EH (cell line): Measurements from ENCODE around the gene AIM2.
A peak's percentile ranks its signal among the peaks of the same experiment; 100 is the strongest.

Source experiments
- DNase-seq: peaks from one replicate; pipeline ENCODE4 v3.0.0-alpha.2; 2015; ENCODE audit warnings: low read depth

The AIM2 gene

DNA sequence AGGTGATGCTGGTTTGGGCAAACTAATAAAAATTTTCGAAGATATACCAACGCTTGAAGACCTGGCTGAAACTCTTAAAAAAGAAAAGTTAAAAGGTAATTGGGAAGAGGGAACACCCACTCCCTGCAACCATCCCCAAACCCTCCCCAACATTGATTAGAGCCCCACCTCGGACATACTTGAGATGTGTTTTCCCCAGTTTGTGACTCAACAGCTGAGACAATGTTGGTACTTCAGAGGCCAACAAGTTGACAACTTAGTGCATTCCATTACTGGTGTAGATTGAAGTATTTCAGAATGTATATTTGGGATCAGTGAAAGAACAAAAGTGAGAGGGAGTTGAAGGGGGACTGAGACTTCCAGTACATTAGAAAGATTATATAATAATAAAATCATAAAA, 61.7 kb downstream of the AIM2 start:
- no peak for DNase-seq

DNA sequence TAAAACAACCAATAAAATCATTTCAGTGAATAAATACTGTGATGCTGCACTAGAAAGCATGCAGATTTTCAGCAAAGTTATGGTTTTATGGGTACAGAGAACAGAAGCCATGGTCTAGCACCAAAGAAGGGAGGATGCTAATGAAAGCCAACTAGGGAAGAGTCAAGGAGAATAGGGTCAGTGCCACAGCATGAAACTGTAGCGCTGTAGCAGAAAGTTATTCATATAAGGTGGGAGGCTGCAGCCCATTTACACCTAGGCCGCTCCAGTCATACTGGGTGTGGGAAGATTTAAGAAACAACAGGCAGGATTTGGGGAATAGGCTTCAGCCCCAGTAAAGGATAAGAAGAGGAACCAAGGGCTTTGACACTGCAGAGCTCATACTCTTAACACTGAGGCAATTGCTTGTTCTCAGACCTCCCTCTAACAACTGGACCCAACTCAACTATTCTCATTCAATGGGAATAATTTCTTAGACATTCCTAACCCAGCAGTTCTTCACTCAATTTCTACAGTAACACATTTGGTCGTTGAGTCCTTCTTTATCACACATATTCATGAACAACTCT, 62.5 kb downstream of the AIM2 start:
- DNase-seq: no peak

DNA sequence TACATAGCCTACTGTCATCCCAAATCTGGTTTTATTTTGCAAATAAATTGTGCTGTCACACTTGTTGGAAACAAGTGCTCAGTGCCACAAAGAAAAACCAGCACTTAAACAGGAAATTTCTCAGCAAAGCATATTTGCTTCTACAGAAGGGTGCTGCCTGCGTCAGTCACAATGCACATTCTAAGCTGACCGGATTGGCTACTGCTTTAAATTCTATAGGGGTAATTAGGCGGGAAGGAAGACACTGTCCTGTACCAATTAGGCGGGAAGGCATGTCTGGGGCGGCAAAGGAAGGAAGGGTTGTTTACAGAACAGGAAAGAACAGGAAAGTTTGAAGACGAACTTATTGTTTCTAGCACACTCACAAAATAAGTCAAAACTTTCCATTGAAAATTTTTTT, 64.1 kb downstream of the AIM2 start:
- peak; percentile 54 for DNase-seq
